HepG2 (cell line): ENCODE data around the gene SPRR2E. TPM values are rescaled to one million over a fixed set of nuclear protein-coding genes. Genes with fewer than 3 reads are reported as not detected.

ENCODE experiments used
- ATAC-seq: fragments of 200-7000 bp; cut with Tn5 transposase; 3 replicates; pipeline ENCODE4 v1.9.1; 2020; ENCODE audit warnings: mild to moderate bottlenecking, moderate library complexity
- BruUV-seq: library from RNA; stranded (reverse); fragments of 400-500 nt; replicated peaks from 2 replicates; lab custom pipeline; 2021; lab: Mats Ljungman, UMichigan
- CTCF ChIA-PET: fragments of 300-600 bp; formaldehyde crosslinking; extraction: SDS; loops from one replicate; lab custom pipeline; 2021; ENCODE audit warnings: low total read pairs, inconsistent platforms, low intra/inter-chr PET ratio; lab: Yijun Ruan, JAX
- POLR2A ChIA-PET: fragments of 350-600 bp; sonication (Branson Sonifier 250); formaldehyde crosslinking; loops from one replicate; lab custom pipeline; 2020; ENCODE audit warnings: antibody characterized with exemption, inconsistent platforms; lab: Yijun Ruan, JAX
- DNase-seq: peaks from one replicate; pipeline ENCODE4 v3.0.0-alpha.2; 2015; ENCODE audit warnings: low spot score
- FAIRE-seq: peaks from 3 replicates; lab custom pipeline; 2011; peaks lifted over from hg19 to GRCh38; lab: Jason Lieb, UNC
- H2AFZ ChIP-seq: one replicate; pipeline ENCODE4 v1.6.1; 2011; ENCODE audit warnings: low read length, inconsistent platforms
- H3K27ac ChIP-seq: fragments of 300-600 bp; 3 replicates; pipeline ENCODE4 v1.8.0; 2011; ENCODE audit warnings: mixed run types, mild to moderate bottlenecking, mixed read lengths, low read length, inconsistent platforms; ENCODE audit not compliant: insufficient read depth; ENCODE audit errors: extremely low read length
- H3K27me3 ChIP-seq, 2 experiments: fragments of 200-600 bp in 1 of 2; 2 replicates in 1 of 2; 3 replicates in 1 of 2; pipeline versions ENCODE4 v1.6.0 to v1.8.0; 2011; ENCODE audit warnings: low read length in 2 of 2, mild to moderate bottlenecking in 2 of 2, moderate library complexity in 2 of 2, inconsistent platforms in 1 of 2; ENCODE audit not compliant: insufficient read depth in 2 of 2, control insufficient read depth in 1 of 2
- H3K36me3 ChIP-seq, 2 experiments: fragments of 200-600 bp in 1 of 2; replicated peaks in 1 of 2; 2 replicates in 1 of 2; 3 replicates in 1 of 2; pipeline versions ENCODE4 v1.5.1 to v1.8.0; 2011; ENCODE audit warnings: low read length in 2 of 2, inconsistent platforms in 1 of 2; ENCODE audit not compliant: insufficient read depth in 2 of 2, control insufficient read depth in 1 of 2
- H3K4me1 ChIP-seq: 2 replicates; pipeline ENCODE4 v1.5.1; 2012; ENCODE audit warnings: low read length, inconsistent platforms; ENCODE audit not compliant: insufficient read depth
- H3K4me2 ChIP-seq: 2 replicates; pipeline ENCODE4 v1.6.0; 2011; ENCODE audit warnings: low read depth, low read length, inconsistent platforms
- H3K4me3 ChIP-seq, 3 experiments: fragments of 200-600 bp in 1 of 3; sonication (generic), shearing (Covaris generic) in 1 of 3; replicated peaks in 1 of 3; 2 replicates each; pipeline ENCODE4 v1.5.1; 2011 to 2016; ENCODE audit warnings: low read length in 3 of 3, inconsistent platforms in 2 of 3, low read depth in 2 of 3, mild to moderate bottlenecking in 2 of 3, control low read depth in 1 of 3, mixed read lengths in 1 of 3; ENCODE audit not compliant: insufficient read depth in 1 of 3
- H3K79me2 ChIP-seq: one replicate; pipeline ENCODE4 v1.6.1; 2011; ENCODE audit warnings: low read length, inconsistent platforms; ENCODE audit not compliant: insufficient read depth
- H3K9ac ChIP-seq: 2 replicates; pipeline ENCODE4 v1.6.0; 2011; ENCODE audit warnings: mild to moderate bottlenecking, low read depth, low read length, inconsistent platforms; ENCODE audit not compliant: insufficient read depth
- H3K9me3 ChIP-seq: 2 replicates; pipeline ENCODE4 v1.5.1; 2012; ENCODE audit warnings: mild to moderate bottlenecking, low read length
- H4K20me1 ChIP-seq: 2 replicates; pipeline ENCODE4 v1.6.0; 2011; ENCODE audit warnings: inconsistent platforms, mild to moderate bottlenecking, low read length, moderate library complexity; ENCODE audit not compliant: insufficient read depth
- ARHGAP35 ChIP-seq: sonication (generic); formaldehyde crosslinking; IDR thresholded peaks from 2 replicates; pipeline ENCODE4 v1.9.0; 2022; ENCODE audit warnings: mild to moderate bottlenecking, inconsistent platforms, moderate library complexity, missing genetic modification reagents, borderline replicate concordance
- CBX5 ChIP-seq: sonication (generic); formaldehyde crosslinking; IDR thresholded peaks from 2 replicates; pipeline ENCODE4 v1.4.0; 2020; ENCODE audit warnings: missing genetic modification reagents, borderline replicate concordance
- DZIP1 ChIP-seq: sonication (generic); formaldehyde crosslinking; IDR thresholded peaks from 2 replicates; pipeline ENCODE4 v1.5.0; 2020; ENCODE audit warnings: mild to moderate bottlenecking, missing genetic modification reagents
- ERF ChIP-seq: IDR thresholded peaks from 2 replicates; pipeline ENCODE4 v1.6.1; 2018; ENCODE audit warnings: missing biosample characterization, missing genetic modification reagents
- FIP1L1 ChIP-seq: fragments of 200-400 bp; formaldehyde crosslinking; IDR thresholded peaks from 2 replicates; pipeline ENCODE4 v1.6.1; 2018; ENCODE audit warnings: low read depth, mild to moderate bottlenecking, low read length, moderate library complexity, borderline replicate concordance; ENCODE audit not compliant: insufficient read depth
- GMEB1 ChIP-seq: sonication (generic); formaldehyde crosslinking; IDR thresholded peaks from 2 replicates; pipeline ENCODE4 v1.5.1; 2020; ENCODE audit warnings: missing genetic modification reagents, mild to moderate bottlenecking, borderline replicate concordance
- GPBP1L1 ChIP-seq: sonication (generic); formaldehyde crosslinking; IDR thresholded peaks from 2 replicates; pipeline ENCODE4 v1.5.0; 2020; ENCODE audit warnings: mild to moderate bottlenecking, missing genetic modification reagents
- MLX ChIP-seq: IDR thresholded peaks from 2 replicates; pipeline ENCODE4 v1.6.1; 2016
- MYPOP ChIP-seq: sonication (generic); formaldehyde crosslinking; IDR thresholded peaks from 2 replicates; pipeline ENCODE4 v1.8.1; 2023; ENCODE audit warnings: mild to moderate bottlenecking, moderate library complexity, missing genetic modification reagents
- NPAS2 ChIP-seq: sonication (generic); formaldehyde crosslinking; IDR thresholded peaks from 2 replicates; pipeline ENCODE4 v1.8.0; 2022; ENCODE audit warnings: mild to moderate bottlenecking, missing genetic modification reagents, borderline replicate concordance
- PHB2 ChIP-seq: fragments of 450-650 bp; IDR thresholded peaks from 2 replicates; pipeline ENCODE4 v1.6.1; 2018; ENCODE audit not compliant: partially characterized antibody
- SMAD3 ChIP-seq: sonication (generic); formaldehyde crosslinking; IDR thresholded peaks from 2 replicates; pipeline ENCODE4 v1.4.0; 2020; ENCODE audit warnings: missing genetic modification reagents
- TBL1XR1 ChIP-seq: fragments of 150-350 bp; IDR thresholded peaks from 2 replicates; pipeline ENCODE4 v1.6.1; 2014; ENCODE audit warnings: borderline replicate concordance, low read length; ENCODE audit not compliant: partially characterized antibody
- ZNF230 ChIP-seq: sonication (generic); formaldehyde crosslinking; IDR thresholded peaks from 2 replicates; pipeline ENCODE4 v1.4.0; 2020; ENCODE audit warnings: mild to moderate bottlenecking, missing genetic modification reagents
- ZNF264 ChIP-seq: sonication (generic); formaldehyde crosslinking; IDR thresholded peaks from 2 replicates; pipeline ENCODE4 v1.4.0; 2020; ENCODE audit warnings: missing genetic modification reagents
- ZNF790 ChIP-seq: sonication (generic); formaldehyde crosslinking; IDR thresholded peaks from 2 replicates; pipeline ENCODE4 v1.8.0; 2022; ENCODE audit warnings: missing genetic modification reagents, mild to moderate bottlenecking, borderline replicate concordance
- WGBS: methylation state at CpG from one replicate; pipeline ENCODE4 v1.1.6; 2017; ENCODE audit warnings: low lambda C conversion rate; 5-methylcytosine and 5-hydroxymethylcytosine counted together
- in situ Hi-C: cut with HindIII; loops from 2 replicates; pipeline ENCODE4 v1.10.0; 2017; ENCODE audit warnings: low pct_unique_long_range_greater_than_20kb; ENCODE audit not compliant: extremely low pct_ligation_motif_present
- intact Hi-C: fragments of 100-400 bp; cut with micrococcal nuclease; formaldehyde crosslinking; loops from one replicate; pipeline ENCODE4 v1.10.0; 2022; ENCODE audit not compliant: unreplicated experiment
- polyA plus RNA-seq, 8 experiments: library from polyadenylated mRNA; depleted of rRNA in 3 of 8; stranded (reverse) in 7 of 8; unstranded in 1 of 8; fragments of >200 nt; fragmentation: Illumina TruSeq in 4 of 8; extraction: Trizol in 4 of 8; gene quantifications; 2 replicates each; pipeline versions ENCODE4 v1.2.1 to v1.2.3, GENCODE V29; 2011 to 2016; ENCODE audit warnings: low read depth in 4 of 8, missing spikeins in 1 of 8, mixed read lengths in 1 of 8; ENCODE audit not compliant: insufficient read depth in 1 of 8
- total RNA-seq, 5 experiments: library from RNA; depleted of rRNA; stranded (reverse); fragments of >200 nt; fragmentation: Illumina TruSeq; extraction: Trizol; gene quantifications; 2 replicates each; pipeline ENCODE4 v1.2.3, GENCODE V29; 2016; ENCODE audit warnings: low read depth in 1 of 5

Gene SPRR2E
- total and polyA plus RNA-seq, 2 of the 13 experiments (the other 11 are each of a cell fraction or from before 2014, with no cell fraction given) = not detected

- no peak overlapping the region for H3K4me3 ChIP-seq
- H3K79me2 ChIP-seq = no peaks in the 10 kb centered on the region
- no TSS peak for BruUV-seq
- CTCF ChIA-PET = no interaction called here
- TF ChIP-seq GMEB1 (CRISPR knock-in tag) (no peak), MLX (CRISPR knock-in tag) (no peak), TBL1XR1 (no peak), NPAS2 (no peak), MYPOP (CRISPR knock-in tag) (no peak), ZNF264 (CRISPR knock-in tag) (no peak), CBX5 (CRISPR knock-in tag) (no peak), FIP1L1 (no peak), SMAD3 (CRISPR knock-in tag) (no peak), ARHGAP35 (CRISPR knock-in tag) (no peak), GPBP1L1 (CRISPR knock-in tag) (no peak), ERF (CRISPR knock-in tag) (no peak), PHB2 (no peak), DZIP1 (CRISPR knock-in tag) (no peak), ZNF790 (no peak), ZNF230 (CRISPR knock-in tag) (no peak)
- in situ Hi-C loops (no loop called here), intact Hi-C loops (no loop called here)
- H3K9ac ChIP-seq = no peak overlapping the region
- H4K20me1 ChIP-seq = no peaks in the 10 kb centered on the region
- no peaks in the 10 kb centered on the region for H3K36me3 ChIP-seq
- no peaks in the 10 kb centered on the region for H3K27me3 ChIP-seq
- WGBS = 0% methylated on average over 2 of the region's 2 CpGs
- no peak overlapping the region for H3K27ac ChIP-seq
- no peaks in the 10 kb centered on the region for H3K9me3 ChIP-seq
- no peaks in the 10 kb centered on the region for H3K4me1 ChIP-seq
- no peak for ATAC-seq
- H3K4me2 ChIP-seq = no peak overlapping the region
- POLR2A ChIA-PET = no interaction called here
- DNase-seq = no peak
- FAIRE-seq = no peak
- no peak overlapping the region for H2AFZ ChIP-seq
Measured at GRCh38 chr1:153058154-153058553, 36.2 kb downstream of the SPRR2E start.
